Embryonic facial prominence (tissue), 1 donor: Measurements from ENCODE around the gene DEPDC4.
"Not testable (repeated sequence)": the region's sequence is repeated elsewhere in the genome, so short reads cannot be mapped to it uniquely, and the experiment has no call there.

Experiments
- DNase-seq: peaks from one replicate; pipeline ENCODE4 v3.0.0-alpha.2; 2016; ENCODE audit errors: extremely low spot score

DEPDC4 gene

GRCh38 chr12:100263131-100263530 is 3.7 kb downstream of the DEPDC4 start:
- no peak for DNase-seq

DNA sequence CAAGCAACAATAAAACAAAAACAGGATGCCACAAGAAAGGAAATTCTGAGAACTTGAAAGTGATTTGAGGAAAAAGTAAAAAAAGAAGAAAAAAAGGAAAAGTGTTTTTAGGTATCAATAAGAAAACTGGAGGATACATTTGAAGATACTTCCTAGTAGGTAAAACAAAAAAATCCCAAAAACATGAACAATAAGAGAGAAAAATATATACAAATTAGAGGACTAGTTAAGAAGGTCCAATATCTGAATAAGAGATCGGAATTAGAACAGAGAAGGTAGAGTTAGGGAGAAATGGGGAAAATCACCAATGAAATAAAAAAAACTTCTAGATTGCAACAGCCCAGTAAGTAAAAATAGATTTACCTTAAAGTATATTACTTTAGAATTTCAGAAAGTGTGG is 8.8 kb downstream of the DEPDC4 start:
- DNase-seq: no peak

GRCh38 chr12:100254876-100255275 is 12.0 kb downstream of the DEPDC4 start:
- no peak for DNase-seq

DNA sequence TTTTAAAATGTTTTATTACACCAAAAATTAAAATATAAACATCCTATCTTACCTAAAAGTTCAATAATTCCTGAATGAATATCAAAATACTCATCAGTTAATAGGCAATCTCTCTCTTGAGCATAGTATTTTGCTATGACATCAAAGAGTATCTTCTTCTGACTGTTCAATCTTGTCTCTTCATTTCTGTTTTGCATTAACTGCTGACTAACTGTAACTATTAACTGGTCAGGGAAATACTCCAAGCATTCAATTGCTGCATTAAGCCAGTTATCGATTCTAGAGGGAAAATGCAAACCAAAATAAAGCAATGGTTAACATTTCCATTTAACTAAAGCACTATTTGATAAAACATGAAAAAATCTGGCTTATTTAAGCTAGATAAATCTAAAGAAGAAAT is 13.4 kb downstream of the DEPDC4 start:
- DNase-seq: no peak

DNA sequence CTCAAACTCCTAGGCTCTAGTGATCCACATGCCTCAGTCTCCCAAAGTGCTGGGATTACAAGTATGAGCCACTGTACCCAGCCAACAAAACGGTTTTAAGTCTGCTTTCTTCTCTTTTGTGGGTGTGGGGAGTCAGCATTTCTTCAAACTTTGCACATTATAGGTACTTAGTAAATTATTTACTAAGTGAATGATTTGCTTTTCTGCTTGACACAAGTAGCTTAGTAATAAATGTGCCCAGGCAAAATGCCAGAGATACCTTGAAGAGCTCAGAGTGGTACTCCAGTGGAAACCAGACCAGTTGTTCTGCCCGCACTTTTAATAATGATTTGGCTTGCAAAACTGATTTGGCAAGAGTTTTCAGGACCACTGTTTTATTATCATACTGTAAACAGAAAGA is 15.0 kb downstream of the DEPDC4 start:
- DNase-seq: no peak

DNA sequence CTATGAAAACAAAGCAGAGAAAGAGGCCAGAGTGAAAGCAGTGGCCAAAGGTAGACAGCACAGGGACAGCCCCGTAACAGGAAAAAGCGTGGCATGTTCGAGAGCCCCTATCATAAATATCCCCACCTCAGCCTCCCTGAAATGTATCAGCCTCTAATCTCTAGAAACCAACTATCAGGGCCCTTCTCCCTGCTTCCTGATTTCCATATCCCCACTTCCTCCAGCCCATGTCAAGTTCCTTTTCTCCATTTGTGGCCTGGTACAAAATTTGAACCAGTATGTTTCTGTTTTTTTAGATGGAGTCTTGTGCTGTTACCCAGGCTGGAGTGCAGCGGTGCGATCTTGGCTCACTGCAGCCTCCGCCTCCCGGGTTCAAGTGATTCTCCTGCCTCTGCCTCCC is 16.9 kb downstream of the DEPDC4 start:
- no peak for DNase-seq

DNA sequence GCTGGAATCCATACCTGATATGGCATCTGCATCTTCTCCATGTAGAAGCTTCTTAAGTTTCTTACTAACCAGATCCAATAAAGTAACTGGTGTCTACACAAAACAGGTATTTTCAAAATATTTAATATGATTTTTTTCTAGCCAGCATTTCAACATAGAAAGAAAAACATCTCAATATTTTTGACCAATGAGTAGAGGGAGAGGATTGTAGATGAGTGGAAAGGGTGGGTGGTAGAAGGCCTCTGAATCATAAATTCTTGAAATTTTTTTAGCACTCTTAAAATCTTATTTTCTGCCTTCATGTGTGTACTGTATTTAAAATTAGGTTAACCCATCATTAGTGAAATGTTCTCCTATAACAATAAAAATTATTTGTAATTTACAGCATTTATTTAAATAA is 18.0 kb downstream of the DEPDC4 start:
- DNase-seq: no peak

- no peak for DNase-seq
Measured at GRCh38 chr12:100247765-100248164, 19.1 kb downstream of the DEPDC4 start.

DNA sequence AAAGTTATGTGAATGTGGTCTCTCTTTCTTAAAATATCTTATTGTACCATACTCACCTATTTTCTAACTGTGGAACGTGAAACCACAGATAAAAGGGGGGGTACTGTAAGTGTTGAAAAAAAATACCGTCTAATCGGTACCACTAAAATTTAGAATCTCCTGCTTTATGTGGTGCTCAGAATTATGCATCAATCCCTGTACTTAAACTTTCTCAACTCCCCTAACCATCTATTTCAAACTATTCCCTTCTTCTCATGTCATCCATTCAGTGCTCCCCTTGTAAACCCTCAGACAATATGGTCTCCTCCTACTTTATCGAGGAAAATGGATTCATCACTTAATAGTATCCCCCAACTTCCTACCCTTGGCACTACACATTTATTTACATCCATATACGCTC is 23.7 kb downstream of the DEPDC4 start:
- DNase-seq: no peak

DNA sequence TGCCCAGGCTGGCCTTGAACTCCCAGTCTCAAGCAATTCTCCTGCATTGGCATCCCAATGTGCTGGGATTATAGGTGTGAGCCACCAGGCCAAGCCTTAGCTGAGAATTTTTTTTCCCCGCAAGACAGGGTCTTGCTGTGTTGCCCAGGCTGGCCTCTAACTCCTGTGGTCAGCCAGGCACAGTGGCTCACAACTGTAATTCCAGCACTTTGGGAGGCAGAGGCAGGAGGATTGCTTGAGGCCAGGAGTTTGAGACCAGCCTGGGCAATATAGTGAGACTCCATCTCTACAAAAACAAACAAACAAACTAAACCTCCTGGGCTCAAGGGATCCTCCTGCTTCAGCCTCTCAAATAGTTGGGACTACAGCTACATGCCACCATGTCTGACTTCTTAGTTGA is 27.3 kb downstream of the DEPDC4 start:
- no peak for DNase-seq

DNA sequence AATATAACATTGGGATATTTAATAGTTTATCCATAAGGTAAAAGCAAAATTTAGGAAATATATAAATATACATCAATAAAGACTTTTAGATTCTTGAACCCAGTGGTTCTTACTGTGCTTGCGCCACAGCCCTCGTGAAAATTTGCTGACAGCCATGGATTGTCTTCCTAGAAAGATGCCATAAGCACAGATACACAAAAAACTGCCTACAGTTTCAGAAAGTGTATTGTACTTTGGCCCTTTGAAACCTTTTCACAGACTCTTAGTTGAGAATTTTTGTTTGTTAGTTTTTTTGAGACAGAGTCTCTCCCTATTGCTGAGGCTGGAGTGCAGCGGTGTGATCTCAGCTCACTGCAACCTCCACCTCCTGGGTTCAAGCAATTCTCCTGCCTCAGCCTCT is 28.1 kb downstream of the DEPDC4 start:
- no peak for DNase-seq

DNA sequence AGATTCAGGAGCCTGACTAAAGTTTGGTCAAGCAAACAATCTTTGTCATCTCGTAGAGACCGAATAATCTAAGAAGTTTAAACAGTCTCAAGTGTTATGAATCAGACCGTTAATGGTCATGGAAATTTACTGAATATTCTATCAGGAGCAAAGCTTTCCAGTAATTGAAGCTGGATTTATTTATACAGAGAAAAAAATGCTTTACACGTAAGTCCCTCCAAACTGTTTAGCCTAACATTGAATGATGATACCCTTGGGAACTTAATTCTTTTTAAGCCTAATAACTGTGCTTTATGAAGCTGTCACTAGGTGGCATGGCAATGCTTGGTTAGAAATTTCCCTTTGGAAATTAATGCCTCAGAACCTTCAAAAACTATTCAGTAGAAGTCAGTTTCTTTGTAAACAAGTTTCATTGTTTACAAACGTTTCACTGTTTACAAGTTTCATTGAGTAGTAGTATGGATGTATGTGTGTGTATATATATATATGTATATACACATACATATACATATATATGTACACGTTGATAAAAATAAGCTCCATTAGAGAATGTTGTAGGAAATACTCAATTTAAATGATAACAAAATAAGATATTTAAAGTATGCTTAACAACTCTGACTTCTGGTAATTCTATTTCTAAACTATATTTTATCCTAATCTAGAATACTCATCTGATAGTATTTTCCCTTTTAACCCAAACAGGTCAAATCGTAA is 32.1 kb downstream of the DEPDC4 start:
- DNase-seq: no peak

DNA sequence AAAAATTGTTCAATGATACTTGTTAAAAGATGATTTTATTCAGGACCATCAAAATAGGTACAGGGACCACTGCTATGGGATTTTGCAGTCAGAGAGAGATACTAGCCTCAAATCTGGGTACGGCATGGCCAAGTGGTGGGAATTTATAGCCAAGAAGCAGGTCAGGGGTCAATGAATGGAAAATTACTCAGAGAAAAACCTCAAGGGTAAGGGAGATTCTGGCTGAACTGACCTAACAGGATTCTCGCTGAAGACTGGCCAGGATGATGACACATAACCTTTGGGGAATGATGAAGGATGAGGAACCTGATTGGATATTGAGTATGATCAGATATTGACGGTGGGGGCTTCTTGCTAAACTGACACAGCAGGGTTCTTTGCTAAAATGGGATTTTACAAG is 32.7 kb downstream of the DEPDC4 start:
- DNase-seq: no peak

DNA sequence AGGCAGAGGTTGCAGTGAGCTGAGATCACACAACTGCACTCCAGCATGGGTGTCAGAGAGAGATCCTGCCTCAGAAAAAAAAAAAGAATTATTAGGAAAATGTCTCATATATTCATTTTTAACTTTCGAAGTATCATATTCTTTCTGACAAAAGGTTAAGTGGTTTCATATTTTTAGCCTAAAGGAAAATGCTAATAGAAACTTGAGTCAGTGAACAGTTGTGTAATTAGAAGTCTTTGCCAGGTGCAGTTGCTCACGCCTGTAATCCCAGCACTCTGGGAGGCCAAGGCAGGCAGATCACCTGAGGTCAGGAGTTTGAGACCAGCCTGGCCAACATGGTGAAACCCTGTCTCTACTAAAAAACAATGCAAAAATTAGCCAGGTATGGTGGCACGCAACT is 35.0 kb downstream of the DEPDC4 start:
- not testable (repeated sequence) for DNase-seq

DNA sequence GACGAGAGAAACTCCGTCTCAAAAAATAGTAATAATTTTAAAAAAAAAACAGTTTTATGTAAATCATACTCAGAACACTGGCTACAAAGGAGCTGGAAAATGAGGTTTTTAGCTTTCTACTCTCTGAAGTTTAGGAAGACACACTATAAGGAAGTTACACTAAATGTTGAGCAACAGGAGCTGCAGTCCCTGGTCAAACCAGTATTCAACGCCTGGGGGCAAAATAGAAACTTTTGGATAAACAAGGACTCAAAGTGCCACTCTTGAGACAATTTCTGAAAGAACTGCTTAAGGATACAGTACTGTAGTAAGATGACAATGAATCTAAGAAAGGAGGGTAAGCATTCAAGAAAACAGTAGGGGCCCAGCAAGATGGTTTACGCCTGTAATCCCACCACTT is 37.0 kb downstream of the DEPDC4 start:
- no peak for DNase-seq

GRCh38 chr12:100229036-100229635 is 37.7 kb downstream of the DEPDC4 start:
- no peak for DNase-seq

DNA sequence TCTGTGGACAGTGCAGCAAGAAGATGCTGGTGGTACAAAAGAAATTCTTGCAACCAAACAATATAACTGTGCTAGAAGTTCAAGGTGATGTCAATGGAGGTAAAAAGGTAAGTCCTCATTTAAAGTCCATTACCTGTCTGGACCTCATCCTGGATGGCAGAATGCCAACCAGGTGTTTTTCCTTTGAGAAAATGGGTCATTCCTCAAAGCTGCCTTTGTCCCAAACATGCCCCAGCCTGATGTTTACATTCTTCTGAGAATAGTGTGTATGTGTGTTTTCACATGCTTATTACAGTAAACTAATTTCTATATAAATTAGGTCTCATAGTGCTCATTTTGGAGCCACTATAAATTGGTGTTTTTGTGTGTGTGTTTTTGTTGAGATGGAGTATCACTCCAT is 41.4 kb downstream of the DEPDC4 start:
- no peak for DNase-seq

GRCh38 chr12:100222173-100222572 is 44.7 kb downstream of the DEPDC4 start:
- not testable (repeated sequence) for DNase-seq

DNA sequence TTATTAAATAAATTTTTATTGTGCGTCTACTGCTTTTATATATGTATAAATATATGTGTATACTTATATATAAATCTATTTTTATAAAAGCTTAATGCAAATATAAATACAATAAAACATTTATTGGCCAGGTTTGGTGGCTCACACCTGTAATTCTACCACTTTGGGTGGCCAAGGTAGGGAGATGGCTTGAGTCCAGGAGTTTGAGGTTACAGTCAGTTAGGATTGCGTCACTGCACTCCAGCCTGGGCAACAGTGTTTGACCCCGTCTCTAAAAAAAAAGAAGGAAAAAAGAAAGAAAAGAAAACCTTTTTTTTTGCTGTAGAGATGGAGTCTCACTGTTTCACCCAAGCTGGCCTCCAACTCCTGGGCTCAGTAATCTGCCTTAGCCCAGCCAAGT is 45.4 kb downstream of the DEPDC4 start:
- no peak for DNase-seq

- no peak for DNase-seq
Measured at GRCh38 chr12:100219328-100220109, 47.4 kb downstream of the DEPDC4 start.

DNA sequence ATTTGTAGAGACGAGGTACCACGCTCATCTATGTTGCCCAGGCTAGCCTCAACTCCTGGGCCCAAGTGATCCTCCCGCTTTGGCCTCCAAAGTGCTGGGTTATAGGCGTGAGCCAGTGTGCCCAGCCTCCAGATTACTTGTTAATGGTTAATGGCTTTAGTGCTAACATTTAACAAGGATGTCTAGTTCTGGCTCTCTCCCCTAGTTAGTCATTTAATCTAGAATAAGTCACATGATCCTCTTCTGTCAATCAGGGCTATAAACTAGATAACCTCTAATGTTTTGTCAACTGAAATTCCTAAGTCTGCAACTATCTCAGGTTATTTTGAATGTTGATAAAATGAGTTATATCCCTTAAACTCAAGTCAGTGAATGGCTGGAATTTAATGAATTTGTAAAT is 50.5 kb downstream of the DEPDC4 start:
- no peak for DNase-seq

- no peak for DNase-seq
Measured at GRCh38 chr12:100215209-100215608, 51.7 kb downstream of the DEPDC4 start.

- no peak for DNase-seq
Measured at GRCh38 chr12:100214518-100214917, 52.4 kb downstream of the DEPDC4 start.
